HG02678 (cell line): ENCODE measurements around the gene STOML1.
"Not testable (repeated sequence)": the region's sequence is repeated elsewhere in the genome, so short reads cannot be mapped to it uniquely, and the experiment has no call there.

ENCODE experiments used
- ATAC-seq: cut with Tn5 transposase; IDR thresholded peaks from one replicate; pipeline ENCODE4 v1.9.1; 2021; ENCODE audit warnings: mild to moderate bottlenecking, moderate library complexity; ENCODE audit not compliant: unreplicated experiment

Gene STOML1

GRCh38 chr15:73965094-73965757, 26.9 kb downstream of the STOML1 start:
- ATAC-seq: peak; percentile 17

DNA sequence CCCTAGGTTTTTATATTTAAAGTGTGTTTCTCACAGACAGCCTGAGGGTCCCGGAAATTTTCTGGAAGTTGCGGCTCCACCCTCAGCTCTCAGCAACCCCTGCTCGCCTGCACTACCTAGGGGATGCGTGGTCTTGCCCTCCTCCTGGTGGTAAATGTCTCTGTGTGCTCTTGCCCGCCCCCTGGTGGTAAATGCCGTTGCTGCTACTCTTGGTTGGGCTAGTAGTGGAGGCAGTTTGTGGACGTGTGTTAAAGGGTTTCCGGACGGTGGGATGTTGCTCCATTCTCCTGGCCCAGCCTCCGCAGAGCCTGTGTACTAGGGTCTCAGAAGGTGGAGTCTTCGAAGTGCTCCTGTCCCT, 27.4 kb downstream of the STOML1 start:
- no peak for ATAC-seq

GRCh38 chr15:73962433-73962832, 29.7 kb downstream of the STOML1 start:
- no peak for ATAC-seq

- not testable (repeated sequence) for ATAC-seq
Observed at GRCh38 chr15:73960472-73961070, 31.5 kb downstream of the STOML1 start.

- no peak for ATAC-seq
Observed at GRCh38 chr15:73959801-73960200, 32.3 kb downstream of the STOML1 start.

GRCh38 chr15:73959012-73959581, 33.0 kb downstream of the STOML1 start:
- ATAC-seq: no peak

DNA sequence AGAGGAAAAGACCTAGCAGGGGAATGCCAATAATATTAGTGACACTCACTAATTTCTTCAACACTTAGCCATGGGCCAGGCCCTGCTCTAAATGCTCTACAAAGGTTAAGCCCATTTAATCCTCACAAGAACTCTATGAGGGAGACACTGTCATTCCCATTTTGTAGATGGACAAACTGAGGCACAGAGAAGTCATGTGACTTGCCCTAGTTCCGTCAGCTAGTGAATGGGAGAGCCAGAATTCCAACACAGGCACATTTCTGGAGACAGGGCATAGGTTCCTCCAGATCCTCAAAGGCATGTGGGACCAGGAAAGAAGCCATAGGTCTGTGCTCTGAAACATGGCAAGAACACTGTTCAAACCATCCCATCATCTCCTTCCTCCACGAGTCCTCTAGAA, 34.3 kb downstream of the STOML1 start:
- no peak for ATAC-seq

GRCh38 chr15:73957276-73957675, 34.8 kb downstream of the STOML1 start:
- no peak for ATAC-seq

DNA sequence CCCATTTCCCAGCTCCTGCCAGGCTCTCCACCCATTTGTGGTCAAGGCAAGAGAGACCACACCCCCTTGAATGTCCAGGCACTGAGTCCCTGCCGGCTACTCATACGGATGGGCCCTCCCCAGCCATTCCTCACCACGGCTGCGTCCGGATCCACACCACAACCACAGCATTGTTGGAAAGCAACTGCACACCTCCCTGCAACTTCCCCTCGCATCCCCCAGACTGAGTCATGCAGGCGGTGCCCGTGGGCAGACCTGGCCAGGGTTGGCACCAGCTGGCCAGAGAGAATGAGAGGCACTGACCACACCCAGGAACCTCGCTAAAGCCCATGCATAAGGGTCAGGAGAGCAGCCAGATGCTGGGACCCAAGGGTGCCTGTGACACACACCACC, 35.4 kb downstream of the STOML1 start:
- no peak for ATAC-seq

DNA sequence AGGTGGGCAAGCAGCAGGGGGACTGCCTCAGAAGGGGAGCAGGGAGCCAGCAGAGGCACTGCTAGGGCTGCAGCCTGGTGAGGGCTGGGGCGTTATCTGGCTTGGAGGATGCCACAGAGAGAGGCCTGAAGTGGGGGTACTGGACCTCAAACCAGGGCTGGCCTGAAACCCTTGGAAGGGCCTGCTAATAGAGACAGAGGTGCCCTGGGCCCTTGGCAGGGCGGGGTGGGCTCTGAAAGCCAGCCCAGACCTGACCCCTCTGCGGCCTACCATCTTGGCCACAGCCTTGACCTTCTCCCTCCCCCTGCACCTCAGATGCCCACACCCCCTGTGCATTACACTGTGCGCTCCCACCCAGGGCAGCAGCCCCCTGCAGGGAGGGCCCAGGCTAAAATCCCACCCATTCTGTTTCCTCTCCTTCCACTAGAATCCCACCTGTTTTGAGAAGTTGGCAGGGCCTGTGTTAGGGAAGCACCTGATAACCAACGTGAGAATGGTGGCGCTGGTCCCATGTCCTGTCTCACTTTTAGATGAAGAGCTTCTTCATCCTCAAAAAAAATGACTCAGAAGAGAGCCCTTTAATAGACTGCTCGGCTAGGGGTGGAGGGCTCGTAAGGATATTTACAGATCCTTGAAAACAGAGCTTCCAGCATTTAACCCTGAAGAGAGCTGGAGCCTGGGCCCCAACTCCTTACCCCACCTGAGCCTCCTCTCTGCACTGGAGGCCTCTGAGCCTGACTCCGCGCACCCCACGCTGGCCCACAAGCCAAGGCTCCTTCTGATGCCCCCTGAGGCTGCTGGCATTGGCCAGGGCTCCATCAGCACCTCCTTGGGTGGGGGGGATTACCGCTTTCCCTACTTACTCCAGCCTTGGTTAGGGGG, 36.0 kb downstream of the STOML1 start:
- ATAC-seq: no peak

- no peak for ATAC-seq
Observed at GRCh38 chr15:73955326-73955725, 36.8 kb downstream of the STOML1 start.

DNA sequence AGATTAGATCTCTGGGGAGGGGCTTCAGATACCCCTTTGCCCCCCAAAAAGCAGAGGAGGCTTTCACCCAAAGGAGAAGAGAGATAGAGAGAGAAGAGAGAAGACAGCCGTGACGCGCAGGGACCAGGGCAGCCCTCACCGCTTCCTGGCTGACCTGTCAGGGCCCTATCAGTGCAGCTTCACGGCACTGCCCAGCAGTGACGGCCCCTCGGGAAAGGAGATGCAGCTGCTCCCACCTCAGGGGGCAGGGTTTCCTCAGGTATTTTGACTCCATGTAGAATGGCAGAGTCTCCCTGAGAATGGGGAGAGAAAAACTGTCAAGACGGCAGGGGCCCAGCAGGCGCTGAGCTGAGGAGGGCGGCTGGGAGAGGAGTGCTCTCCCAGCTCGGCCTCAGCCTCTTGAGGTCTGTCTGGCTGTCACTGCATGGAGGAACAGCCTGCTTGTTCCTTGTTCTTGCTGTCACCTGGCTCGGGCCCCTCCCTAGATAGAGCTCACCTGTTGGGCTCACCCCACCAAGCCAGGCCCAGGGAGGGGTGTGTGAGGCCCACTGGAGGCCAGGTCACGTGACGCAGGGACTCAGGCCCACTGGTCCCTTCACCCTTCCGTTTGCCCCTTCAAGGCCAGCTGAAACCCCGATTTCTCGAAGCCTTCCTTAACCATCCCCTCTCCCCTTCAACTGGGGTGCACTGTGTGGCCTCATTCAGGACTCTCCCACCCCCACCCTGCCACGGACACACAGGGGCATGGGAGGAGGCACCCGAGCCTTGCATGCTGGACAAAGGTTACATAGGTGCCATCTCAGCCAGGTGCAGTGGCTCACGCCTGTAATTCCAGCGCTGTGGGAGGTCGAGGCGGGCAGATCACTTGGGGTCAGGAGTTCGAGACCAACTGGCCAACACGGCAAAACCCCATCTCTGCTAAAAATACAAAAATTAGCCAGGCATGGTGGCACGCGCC, 37.6 kb downstream of the STOML1 start:
- no peak for ATAC-seq

DNA sequence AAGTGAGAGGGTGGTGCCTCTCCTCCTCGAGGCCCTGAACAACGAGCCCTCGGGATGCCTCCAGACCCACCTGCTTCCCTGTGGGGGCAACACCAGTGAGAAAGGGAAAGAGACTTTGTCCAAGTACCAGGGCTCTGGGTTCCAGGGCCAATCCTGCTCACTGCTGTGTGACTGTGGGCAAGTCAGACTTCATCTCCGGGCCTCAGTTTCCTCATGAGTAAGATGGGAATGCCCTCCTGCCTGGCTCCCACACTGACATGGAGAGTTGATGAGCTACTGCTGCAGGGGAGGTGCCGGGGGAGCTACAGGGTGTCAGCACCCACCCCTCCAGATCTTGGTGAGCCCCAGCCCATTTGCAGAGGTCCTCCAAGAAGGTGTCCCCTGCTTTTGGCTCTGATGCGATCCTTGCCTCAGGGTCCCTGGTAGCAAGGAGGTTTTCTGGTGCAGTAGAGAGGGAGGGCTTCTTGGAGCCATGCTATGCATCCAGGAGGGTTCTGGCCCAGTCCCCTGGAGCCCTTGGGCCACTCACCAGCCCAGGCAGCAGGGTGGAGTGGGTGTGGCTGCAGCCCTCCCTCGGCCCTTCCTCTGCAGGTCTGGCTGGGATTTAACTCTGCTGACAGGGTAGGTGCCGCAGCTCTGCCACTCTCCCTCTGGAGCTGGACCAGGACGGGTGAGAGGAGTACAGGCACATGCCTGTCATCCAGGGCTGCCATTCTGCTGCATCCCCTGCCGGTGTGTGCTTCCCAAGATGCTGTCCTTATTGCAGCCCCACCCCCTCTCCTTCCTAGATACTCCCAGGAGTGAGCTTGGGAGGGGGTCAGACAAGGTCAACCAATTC, 39.0 kb downstream of the STOML1 start:
- ATAC-seq: no peak

DNA sequence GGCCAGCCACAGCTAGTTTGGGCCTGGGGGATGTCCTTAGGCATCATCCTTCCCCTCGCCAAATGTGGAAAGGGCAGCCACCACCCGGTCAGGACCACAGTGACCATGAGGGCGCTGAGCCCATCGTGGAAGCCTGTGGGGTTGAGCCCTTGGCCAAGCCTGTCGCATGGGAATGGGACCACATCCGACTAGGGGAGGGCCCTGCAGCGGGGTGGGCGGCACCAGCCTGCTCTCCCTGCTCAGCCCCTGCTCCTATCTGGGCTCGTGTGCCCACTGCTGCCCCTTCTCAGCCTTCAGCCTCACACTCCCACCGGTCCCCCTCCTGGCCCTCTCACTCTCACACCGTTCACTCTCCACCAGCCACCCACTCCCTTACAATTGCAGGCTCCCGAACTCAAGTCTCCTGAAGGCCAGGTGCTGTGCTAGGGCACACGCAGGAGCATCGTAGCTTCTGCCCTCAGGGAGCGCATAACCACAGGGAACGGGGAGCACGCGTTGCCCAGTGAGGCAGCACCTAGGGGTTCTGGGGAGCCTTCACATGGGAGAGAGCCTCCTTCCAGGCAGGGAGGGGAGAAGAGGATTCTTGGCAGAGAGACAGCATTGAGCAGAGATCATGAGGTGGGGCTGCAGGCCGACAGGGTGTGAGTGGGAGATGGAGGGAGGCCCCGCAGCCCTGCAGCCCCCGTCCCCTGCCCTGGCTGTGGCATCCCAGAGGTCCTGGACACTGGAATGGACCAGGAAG, 39.8 kb downstream of the STOML1 start:
- no peak for ATAC-seq

DNA sequence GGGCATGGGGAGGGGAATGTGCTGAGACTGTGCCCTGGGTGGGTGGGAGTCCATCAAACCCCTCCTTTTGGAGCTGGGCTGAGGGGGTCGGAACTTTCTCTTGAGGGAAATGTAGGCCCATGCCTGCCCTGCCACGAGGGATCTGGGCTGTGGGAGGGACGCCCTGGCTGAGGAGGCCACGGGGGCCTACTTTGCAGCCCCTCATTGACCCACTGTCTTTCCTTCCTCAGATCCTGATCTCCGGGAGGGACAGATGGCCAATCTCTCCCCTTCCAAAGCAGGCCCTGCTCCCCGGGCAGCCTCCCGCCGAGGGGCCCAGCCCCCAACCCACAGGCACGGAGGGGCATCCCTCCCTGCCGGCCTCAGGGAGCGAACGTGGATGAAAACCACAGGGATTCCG, 40.5 kb downstream of the STOML1 start:
- no peak for ATAC-seq

DNA sequence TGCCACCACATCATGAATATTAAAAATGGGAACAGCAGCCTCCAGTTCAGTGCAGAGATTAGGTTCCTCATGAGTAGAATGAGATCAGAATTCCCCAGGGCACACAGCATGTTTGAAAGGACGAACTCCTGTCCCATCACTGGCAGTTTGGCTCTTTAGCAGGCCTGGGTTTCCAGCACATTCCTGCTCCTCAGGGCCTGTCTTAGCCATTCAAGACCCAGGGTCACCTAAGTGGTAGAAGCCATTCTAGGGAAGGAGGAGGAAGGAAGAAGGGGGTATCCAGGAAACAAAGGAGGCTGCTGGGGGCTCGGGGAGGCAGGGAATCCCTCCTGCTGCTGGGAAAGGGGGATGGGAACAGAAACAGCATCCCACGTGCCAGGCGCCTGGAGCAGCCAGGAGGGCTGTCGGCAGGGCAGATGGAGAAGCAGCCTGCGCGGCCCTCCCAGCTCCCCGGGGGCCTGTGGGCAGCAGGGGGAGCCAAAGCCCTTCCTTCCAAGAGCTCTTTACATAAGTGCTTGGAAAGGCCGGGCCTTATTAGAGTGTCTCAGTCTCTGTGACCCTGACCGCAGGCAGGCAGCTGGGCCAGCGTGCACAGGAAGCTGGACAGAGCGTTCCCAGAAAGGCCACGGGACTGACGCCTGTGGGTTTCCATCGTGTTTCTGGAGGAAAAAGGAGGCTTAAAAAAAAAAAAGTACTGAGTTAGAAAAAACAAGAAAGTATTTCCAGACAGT, 41.1 kb downstream of the STOML1 start:
- peak; percentile 74 for ATAC-seq

- no peak for ATAC-seq
Observed at GRCh38 chr15:73950479-73950830, 41.6 kb downstream of the STOML1 start.

DNA sequence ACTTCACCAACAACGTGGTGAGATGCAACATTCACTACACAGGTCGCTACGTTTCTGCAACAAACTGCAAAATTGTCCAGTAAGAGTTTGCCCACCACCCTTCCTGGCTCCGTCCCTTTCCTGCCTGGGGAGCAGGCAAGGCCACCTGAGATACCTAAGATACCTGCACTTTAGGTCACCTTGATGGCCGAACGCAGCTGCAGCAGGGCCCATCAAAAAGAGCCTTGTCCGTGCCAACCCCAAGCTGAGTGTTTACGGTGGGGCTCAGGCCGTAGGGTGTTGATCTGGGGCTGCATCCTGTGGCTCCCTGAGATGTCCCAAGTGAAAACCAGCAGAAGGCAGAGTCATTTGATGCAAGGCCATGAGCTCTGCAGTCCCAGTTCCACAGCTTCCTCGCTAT, 42.6 kb downstream of the STOML1 start:
- no peak for ATAC-seq
